ENCODE results near the gene BEST2. TPM values are rescaled to one million over a fixed set of nuclear protein-coding genes. Genes with fewer than 3 reads are reported as not detected.

BEST2 gene
- not detected for total RNA-seq

DNA sequence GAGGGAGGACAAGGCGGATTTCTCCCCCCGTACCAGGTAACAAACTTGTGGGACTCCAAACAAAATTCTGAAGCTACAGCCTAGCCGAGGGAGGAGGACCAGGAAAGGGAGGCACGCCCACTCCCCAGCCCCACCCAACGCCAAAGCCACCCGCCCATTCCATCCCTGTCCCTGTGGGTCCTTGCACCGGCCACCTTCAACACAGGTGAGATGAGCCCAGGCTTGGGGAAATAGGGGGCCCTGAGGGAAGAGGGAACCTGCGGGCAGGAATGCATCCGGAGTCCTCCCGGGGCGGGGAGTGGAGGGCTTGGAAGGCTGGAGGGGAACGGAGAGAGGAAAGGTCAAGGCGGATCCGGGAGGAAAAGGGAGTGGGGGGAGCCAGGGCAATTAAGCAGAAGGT lies at the start of gene BEST2:
BEST2 (plus strand) TSS at position 157 of the 400 bp plus-strand sequence. CDS start 802 bp downstream, outside the sequence.
- no peak for DNase-seq (ENCODE audit: low spot score)

DNA sequence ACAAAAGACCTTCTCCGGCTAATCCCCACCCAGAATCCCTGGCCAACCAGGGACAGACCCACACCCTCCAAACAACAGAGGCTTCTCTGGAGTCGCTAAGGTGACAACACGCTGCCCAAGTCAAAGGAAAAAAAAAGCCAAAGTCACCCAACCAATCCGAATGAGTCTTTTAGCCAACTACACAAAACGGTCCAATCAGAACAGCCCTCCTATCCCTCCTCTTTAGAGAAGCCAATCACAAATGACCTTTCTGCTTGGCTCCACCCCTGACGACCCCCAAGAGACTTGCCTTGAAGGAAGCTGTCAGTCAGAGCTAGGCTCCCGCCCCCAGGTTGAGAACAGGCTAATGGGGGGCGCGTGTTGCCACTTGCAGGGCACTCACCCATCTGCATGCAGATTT lies 48.5 kb upstream of the BEST2 start:
- H3K9me3 ChIP-seq, result no peaks in the 10 kb centered on the region
- TF ChIP-seq CTCF (IDR thresholded peaks at IDR 0.05), result no peak

More for the DNA sequence above, at the start of gene BEST2:
- no peak within 1 kb of the TSS for H3K27ac ChIP-seq
- no peaks in the 10 kb centered on the region for H3K9me3 ChIP-seq
- TF ChIP-seq CTCF (IDR thresholded peaks at IDR 0.05), result no peak
- H3K27me3 ChIP-seq, result no peaks in the 10 kb centered on the region
- no peak within 1 kb of the TSS for H3K4me3 ChIP-seq
- no peaks in the 10 kb centered on the region for H3K4me1 ChIP-seq
- peaks cover 16% of the 10 kb centered on the region for H3K36me3 ChIP-seq

DNA sequence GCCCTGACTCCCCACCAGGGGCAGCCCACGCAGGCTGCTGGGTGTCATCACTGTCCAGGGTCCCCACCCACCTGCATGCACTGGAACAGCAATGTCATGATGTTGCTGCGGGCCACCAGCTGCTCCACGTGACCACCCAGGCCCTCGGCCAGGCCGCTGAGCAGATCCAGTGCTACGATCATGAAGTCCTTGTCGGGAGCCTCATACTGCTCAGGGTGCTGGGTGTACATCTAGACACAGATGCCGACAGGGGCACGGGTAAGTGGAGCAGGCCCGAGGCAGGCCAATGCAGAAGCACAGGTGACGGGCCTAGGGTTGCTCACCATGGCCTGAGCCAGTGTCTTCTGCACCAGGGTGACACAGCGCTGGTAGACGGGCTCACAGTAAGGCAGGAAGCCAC lies 46.4 kb upstream of the BEST2 start:
- no peak for DNase-seq (ENCODE audit: low spot score)
- TF ChIP-seq CTCF (IDR thresholded peaks at IDR 0.05), result no peak
- Histone ChIP-seq H3K4me1 (no peaks in the 10 kb centered on the region), H3K36me3 (peaks cover 97% of the 10 kb centered on the region), H3K27ac (no peak overlapping the region), H3K4me3 (no peak overlapping the region), H3K27me3 (no peaks in the 10 kb centered on the region), H3K9me3 (no peaks in the 10 kb centered on the region)

More for the DNA sequence above, 48.5 kb upstream of the BEST2 start:
- H3K27ac ChIP-seq, result no peak overlapping the region
- H3K36me3 ChIP-seq, result peaks cover 79% of the 10 kb centered on the region
- no peaks in the 10 kb centered on the region for H3K27me3 ChIP-seq
- H3K4me3 ChIP-seq, result no peak overlapping the region
- no peak for DNase-seq (ENCODE audit: low spot score)
- H3K4me1 ChIP-seq, result no peaks in the 10 kb centered on the region

DNA sequence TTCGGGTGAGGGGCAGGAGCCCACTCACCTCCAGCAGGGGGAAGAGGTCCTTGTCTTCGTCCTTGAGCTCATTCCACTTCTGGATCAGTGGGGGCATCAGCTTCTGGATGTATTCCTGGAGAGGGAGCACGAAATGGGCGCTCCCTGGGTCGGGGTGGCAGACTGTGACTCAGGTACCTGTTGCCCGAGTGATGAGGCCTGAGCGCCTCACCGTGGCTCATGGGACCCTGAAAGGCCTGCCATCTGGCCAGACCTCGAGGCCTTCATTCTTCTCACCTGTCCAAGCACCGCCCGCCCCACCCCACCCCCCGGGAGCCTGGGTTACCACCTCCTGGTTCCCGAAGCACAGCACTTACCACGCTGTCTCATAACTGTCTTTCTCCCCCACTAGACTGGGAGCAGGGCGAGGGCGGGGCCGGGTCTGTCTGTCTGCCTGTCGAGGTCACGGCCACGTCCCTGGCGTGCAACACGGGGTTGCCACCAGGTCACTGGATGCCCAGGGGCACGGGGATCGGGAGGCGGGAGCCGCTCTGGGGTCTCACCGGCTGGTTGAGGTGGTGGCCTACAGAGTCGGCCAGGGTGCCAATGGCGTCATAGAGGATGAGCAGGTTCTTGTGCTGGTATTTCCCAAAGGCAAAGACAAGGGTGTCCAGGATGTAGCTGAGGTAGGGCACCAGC lies 45.8 kb upstream of the BEST2 start:
- Histone ChIP-seq H3K36me3 (peaks cover 97% of the 10 kb centered on the region), H3K4me3 (no peak overlapping the region)
- no peak for TF ChIP-seq CTCF (IDR thresholded peaks at IDR 0.05)

DNA sequence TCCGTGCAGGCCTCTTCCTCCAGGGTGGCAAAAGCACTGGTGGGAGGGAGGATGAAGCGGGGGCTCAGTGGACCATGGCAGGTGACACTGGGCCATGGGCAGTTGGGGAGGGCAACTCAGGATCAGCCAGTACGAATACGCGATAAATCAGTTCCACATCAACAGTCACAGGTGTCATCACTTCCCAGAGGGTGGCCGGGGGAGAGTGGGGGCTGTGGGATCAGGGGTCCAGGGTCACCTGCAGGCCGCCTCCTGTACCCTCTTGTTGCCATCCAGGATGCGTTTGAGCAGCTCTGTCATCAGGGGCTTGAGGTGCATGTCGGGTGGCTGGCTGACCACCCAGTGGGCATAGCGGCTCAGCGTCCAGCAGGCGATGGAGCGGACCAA lies 45.3 kb upstream of the BEST2 start:
- no peak overlapping the region for H3K4me3 ChIP-seq
- no peaks in the 10 kb centered on the region for H3K4me1 ChIP-seq
- H3K27ac ChIP-seq, result no peak overlapping the region
- TF ChIP-seq CTCF (IDR thresholded peaks at IDR 0.05), result no peak
- no peaks in the 10 kb centered on the region for H3K9me3 ChIP-seq
- peaks cover 97% of the 10 kb centered on the region for H3K36me3 ChIP-seq
- DNase-seq (ENCODE audit: low spot score), result no peak
- H3K27me3 ChIP-seq, result no peaks in the 10 kb centered on the region

More for the DNA sequence above, 45.8 kb upstream of the BEST2 start:
- Histone ChIP-seq H3K9me3 (no peaks in the 10 kb centered on the region), H3K27me3 (no peaks in the 10 kb centered on the region), H3K4me1 (no peaks in the 10 kb centered on the region), H3K27ac (no peak overlapping the region)
- no peak for DNase-seq (ENCODE audit: low spot score)

DNA sequence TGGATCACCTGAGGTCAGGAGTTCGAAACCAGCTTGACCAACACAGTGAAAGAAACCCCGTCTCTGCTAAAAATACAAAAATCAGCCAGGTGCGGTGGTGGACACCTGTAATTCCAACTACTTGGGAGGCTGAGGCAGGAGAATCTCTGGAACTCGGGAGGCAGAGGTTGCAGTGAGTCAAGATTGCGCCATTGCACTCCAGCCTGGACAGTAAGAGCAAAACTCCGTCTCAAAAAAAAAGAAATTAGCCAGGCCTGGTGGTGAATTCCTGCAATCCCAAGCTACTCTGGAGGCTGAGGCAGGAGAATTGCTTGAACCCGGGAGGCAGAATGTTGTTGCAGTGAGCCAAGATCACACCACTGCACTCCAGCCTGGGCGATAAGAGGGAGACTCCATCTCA lies 43.0 kb upstream of the BEST2 start:
- TF ChIP-seq CTCF (IDR thresholded peaks at IDR 0.05), result no peak
- H3K27me3 ChIP-seq, result no peaks in the 10 kb centered on the region
- H3K27ac ChIP-seq, result no peak overlapping the region
- no peaks in the 10 kb centered on the region for H3K9me3 ChIP-seq
- no peaks in the 10 kb centered on the region for H3K4me1 ChIP-seq
- no peak overlapping the region for H3K4me3 ChIP-seq
- peaks cover 94% of the 10 kb centered on the region for H3K36me3 ChIP-seq
- no peak for DNase-seq (ENCODE audit: low spot score)
